ENCODE data around the gene ICA1L.
"Not testable (repeated sequence)": the region's sequence is repeated elsewhere in the genome, so short reads cannot be mapped to it uniquely, and the experiment has no call there.

Gene ICA1L

DNA sequence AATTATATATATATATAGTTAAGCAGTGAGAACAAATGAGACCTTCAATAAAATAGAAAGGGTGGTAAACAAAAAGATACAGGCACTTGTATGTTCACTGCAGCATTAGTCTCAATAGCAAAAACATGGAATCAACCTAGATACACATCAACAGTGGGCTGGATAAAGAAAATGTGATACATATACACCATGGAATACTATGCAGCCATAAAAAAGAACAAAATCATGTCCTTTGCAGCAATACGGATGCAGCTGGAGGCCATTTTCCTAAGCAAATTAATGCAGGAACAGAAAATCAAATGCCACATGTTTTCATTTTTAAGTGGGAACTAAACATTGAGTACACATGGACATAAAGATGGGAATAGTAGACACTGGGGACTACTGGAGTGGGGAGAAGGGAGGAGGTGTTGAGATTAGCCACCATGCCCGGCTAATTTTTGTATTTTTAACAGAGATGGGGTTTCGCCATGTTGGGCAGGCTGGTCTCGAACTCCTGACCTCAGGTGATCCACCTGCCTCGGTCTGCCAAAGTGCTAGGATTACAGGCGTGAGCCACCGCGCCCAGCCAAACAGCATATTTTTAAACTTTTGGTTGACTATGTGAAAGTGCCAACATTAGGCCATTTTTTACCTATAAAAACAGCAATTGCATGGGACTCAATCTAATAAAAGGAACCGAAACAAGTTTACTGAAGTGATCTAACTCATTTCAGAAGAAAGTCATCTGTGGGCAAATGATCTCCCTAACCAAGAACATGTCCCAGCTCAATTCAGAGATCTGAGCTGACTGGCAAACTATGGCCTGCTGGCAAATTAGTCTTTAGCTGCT lies 23.7 kb downstream of the ICA1L start:
- no peak for DNase-seq

DNA sequence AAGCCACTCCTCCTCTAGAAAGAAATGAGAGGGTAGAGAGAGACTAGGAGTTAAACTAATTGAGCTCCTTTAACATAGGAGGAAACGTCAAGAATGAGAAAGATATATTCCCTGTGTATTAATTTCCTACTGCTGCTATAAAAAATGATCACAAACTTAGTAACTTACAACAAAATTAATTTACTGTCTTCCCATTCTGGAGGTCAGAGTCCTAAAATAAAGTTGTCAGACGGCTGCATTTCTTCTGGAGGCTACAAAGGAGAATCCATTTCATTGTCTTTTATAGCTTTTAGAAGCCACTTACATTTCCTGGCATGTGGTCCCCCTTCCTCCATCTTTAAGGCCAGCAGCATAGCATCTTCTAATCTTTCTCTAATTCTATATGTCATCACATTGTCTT lies 26.9 kb downstream of the ICA1L start:
- no peak for DNase-seq

DNA sequence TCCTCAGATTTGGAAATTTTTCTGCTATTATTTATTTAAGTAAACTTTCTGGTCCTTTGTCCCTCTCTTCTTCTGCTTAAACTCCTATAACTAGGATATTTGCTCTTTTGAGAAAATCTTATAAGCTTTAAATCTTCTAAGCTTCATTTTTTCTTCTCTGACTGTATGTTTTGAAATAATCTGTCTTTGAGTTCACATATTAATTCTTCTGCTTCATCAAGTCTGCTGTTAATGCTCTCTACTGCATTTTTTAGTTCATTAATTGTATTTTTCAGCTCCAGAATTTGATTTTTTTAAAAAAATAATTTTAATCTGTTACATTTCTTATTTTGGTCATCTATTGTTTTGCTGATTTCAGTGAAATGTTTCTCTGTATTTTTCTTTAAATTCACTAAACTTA lies 28.9 kb downstream of the ICA1L start:
- no peak for DNase-seq

DNA sequence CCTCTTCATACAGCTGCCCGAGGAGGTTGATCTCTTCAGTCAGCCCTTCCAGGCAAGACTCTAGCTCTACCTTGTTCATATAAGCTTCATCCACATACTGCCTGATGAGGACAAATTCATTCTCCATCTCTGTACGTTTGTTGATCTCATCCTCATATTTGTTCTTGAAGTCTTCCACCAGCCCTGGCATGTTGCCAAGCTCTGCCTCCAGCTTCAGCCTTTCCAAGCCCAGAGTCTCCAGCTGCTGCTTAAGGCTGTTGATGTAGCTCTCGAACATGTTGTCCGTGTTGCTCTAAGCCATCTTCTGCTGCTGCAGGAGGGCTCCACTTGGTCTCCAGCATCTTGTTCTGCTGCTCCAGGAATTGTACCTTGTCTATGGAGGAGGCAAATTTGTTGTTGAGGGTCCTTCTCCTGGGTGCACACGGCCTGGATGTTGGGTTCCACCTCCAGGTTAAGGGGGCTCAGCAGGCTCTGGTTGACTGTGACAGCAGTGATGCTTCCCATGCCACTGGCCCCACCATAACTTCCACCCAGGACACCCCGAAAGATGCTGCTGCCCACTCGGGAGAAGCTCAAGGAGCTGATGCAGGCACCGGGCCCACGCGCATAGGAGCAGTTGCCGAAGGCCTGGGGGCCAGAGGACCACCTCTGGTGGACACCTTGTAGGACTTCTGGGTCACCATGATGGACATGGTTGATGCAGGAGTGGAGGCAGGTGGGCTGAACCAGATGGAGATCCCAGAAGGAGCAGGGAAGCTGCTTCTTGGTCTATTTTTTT lies 30.3 kb downstream of the ICA1L start:
- DNase-seq: no peak

DNA sequence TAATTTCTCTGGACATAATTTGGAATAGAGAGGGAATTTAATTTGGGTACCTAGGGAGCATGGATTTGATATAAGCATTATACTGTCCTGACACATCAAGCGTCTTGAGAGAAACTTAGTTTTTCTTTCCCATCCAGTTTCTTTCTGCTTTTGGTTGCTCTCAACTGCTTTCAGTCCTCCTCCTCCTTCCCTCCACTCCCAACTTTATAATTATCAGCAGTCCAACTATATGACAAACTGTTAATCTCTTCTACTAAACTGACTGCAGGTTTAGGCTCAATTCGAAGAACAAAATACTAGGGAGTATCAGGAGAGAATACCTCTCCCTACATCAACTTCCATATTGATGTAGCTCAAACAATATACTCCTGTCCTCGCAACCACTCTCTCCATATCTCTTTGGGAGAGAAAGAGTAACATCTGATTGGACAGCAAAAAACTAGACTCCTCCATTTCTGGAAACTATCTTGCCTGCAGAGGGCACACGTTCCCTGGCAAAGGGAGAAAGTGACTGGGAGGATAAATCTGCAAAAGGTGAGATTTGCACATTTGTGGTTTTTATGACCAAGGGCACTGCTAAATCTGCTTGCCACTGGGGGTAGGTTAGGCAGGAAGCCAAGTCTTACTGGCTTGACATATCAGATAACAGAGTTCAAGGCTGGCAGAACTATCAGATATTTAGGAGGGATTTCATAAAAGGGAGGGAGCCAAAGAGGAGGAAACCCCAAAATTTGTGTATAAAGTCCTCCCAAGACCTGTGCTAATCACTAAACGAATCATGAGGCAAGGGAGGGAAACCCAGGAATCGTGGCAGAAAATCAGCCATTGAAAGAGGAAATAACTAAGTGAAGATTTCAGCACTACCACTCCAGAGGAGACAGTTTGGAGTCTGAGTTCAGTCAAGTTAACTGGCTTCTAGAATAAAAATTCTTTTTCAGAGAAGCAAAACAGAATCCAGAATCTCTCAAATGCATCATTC lies 40.0 kb downstream of the ICA1L start:
- peak; percentile 33 for DNase-seq

DNA sequence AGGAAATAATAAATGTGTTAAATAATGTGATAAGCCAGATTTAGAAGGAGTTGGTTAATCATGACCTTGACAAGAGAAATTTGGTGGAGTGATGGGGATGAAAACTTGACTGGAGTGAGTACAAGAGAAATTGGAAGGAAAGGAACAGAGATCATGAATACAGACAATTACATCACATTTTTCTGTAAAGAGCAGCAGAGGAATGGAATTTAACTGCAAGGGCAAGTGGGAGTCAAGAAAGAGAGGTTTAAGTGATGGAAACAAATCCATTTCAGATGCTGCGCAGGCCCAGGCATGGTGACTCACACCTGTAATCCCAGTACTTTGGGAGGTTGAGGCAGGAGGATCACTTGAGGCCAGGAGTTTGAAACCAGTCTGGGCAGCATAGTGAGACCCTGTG lies 46.7 kb downstream of the ICA1L start:
- DNase-seq: no peak

DNA sequence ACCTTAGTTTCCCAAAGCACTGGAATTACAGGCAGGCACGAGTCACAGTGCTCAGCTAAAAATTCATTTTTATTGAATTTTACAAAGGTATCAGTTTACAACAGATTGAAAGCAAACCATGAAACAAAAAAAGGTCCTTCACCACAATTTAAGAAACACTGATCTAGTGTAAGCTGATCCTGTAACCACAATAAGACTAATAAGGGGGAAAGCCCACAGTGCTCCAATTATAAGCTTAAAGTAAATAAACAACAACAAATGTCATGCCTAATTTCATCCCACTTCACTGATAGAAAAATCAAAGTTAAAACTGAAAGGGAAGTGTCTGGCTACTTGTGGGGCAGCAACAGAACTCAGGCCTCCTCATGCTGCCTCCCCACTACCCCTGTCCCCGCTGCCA lies 49.2 kb downstream of the ICA1L start:
- peak; percentile 33 for DNase-seq

DNA sequence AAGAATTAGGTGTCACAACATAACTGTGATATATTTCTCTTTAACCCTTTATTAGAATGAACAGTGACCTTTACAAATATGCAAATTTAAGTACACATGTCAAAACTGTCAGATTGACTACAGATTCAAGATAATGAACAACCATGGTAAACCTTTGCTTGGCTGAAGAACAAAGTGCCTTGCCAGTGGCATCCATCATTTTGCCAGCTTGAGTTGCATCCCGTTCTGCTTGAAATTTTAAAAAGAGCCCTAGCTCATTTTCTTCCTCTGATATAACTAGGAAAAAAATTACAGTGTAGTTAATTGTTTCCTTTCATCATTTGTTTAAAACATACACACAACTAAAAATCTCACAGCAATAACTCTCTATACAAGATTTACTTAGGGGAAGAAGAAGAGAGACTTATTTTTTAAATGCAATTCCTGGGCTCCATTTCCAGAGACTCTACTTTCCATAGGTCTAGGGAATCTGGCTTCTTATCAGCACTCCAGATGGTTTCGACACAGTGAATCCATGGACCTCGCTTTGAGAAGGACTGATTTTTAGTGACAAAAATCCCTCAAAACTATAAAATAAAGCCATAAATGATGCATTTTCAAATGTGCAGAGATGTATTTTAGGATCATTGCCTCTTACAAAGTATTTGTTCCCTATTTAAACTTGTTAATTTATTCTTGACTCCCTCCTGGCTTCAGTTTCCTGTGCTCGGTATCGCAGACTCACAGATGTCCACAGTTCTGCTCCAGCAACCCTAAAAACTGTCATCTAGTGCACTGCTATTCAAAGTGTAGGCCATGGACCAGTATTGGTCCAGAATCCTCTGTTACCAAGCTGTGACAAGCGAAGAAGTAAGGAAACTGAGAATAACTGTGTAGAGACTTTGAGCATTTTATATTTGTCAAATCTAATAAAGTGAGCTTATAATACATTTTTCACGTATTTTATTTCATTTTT lies 50.1 kb downstream of the ICA1L start:
- peak; percentile 76 for DNase-seq

DNA sequence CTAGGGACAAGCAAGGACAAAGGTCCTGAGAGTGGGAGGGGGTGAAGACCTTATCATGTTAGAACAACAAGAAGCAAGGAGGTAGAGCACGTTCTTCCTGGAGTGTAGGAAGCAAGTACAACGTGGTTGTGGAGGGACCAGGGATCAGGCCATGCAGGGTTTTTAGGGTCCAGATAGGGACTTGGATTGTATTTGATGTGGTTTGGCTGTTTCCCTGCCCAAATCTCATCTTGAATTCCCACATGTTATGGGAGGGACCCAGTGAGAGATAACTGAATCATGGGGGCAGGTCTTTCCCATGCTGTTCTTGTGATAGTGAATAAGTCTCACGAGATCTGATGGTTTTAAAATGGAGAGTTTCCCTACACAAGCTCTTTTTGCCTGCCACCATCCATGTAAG lies 53.2 kb downstream of the ICA1L start:
- DNase-seq: no peak

DNA sequence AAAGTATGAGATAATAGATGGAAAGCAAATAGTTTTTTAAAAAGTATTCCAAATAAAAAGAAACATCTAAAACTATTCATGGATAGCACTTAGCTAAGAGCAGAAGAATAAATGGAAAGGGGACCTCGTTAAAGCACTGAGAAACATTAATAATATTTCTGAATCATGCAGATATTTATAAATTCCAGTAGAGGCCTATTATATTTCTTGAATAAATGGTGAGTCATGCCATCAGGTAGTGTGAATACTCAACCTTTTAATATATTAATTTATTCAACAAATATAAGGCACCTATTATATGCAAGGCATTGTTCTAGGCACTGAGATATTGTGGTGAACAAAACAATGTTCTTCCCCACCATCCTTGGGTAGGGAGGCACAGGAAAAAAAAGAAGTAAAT lies 53.8 kb downstream of the ICA1L start:
- DNase-seq: no peak

DNA sequence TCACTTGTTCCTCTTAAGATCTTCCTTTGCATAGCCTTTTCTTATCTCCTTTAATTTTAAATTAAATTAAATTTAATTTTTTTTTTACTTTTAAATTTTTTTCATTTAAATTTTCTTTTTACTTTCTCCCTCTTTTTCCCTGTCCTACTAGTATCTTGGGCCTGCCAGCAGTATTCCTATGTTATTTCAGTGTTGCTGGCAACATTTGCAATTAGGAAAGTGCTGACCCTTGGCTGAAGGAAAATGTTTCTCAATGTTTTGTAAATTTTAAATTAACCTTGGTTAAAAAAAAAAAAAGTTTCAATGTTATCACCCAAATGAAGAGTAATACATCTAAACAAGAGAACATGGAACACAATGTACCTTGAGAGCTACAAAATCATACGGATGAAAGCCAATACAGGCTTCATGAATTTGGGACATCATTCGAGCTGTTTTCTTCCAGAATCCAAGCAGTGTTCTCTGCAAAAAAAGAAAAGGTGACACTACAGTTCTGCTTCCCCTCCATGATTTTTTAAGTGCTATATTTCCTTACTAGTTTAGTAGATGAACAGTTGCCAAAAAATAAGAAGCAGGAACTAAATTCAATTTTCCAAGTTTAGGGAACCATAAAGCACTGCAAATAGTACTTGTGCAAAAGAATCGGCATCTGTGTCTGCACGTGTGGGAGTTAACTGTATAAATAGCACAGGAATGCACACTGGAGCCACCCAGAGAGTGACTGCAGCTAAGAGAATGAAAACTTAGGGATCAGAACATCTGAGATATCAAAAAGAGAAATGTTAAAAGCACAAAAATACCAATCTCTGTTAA lies 55.8 kb downstream of the ICA1L start:
- DNase-seq: no peak

DNA sequence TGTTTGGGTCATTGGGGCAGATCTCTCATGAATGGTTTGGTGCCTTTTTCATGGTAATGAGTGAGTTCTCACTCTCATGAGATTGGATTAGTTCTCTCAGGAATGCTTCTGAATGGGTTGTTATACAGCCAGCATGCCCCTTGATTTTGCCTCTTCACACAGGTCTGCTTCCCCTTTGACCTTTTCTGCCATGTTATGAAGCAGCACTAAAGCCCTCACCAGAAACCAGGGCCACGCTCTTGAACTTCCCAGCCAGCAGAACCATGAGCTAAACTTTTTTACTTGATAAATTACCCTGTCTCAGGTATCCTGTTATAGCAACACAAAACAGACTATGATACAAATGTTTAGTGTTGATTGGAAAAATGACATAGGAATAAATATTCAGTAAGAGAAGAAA lies 57.3 kb downstream of the ICA1L start:
- DNase-seq: no peak

DNA sequence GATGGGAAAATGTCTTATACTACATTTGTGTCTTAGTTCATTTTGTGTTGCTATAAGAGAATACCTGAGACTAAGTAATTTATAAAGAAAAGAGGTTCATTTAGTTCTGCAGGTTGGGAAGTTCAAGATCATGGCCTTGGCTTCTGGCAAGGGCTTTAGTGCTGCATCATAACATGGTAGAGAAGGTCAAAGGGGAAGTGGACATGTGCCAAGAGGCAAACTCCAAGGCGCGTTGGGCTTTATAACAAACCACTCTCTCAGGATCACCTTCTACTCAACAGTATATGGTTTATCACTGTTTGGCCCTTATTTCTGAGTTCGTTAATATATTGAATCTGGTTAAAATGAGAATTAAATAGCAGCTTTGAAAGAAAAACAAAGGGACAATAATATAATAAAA lies 58.2 kb downstream of the ICA1L start:
- no peak for DNase-seq

DNA sequence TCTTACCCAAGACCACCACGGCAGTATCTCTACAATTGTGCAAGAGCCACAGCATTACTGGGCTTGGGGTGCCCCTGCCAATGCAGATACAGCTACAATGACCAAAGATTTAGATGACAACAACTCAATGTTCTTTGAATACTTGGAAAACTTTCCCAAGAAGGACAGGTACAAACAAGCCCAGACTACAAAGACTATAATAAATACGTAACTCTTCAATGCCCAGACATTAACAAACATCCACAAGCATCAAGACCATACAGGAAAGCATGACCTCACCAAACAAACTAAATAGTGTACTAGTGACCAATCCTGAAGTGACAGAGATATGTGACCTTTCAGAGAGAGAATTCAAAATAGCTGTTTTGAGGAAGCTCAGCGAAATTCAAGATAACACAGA lies 62.8 kb downstream of the ICA1L start:
- DNase-seq: no peak

DNA sequence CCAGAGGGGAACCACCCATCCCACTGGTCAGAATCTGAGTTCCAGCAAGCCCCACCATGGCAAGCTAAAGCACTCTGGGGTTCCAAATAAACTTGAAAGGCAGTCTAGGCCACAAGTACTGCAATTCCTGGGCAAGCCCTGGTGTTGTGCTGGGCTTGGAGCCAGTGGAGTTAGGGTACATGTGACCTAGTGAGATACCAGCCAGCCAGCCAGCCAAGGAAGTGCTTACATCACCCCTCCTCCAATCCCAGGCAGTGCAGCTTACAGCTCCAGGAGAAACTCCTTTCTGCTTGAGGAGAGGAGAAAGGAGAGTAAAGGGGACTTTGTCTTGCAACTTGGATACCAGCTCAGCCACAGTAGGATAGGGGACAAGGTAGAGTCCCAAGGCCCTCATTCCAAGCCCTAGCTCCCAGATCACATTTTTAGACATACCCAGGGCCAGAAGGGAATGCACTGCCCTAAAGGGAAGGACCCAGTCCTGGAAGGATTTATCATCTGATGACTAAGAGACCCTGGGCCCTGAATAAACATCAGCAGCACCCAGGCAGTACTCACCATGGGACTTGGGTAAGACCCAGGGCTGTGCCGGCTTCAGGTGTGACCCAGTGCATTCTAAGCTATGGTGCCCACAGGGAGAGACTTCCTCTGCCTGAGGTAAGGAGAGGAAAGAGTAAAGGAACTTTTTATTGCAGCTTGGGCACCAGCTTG lies 64.0 kb downstream of the ICA1L start:
- peak; percentile 27 for DNase-seq

DNA sequence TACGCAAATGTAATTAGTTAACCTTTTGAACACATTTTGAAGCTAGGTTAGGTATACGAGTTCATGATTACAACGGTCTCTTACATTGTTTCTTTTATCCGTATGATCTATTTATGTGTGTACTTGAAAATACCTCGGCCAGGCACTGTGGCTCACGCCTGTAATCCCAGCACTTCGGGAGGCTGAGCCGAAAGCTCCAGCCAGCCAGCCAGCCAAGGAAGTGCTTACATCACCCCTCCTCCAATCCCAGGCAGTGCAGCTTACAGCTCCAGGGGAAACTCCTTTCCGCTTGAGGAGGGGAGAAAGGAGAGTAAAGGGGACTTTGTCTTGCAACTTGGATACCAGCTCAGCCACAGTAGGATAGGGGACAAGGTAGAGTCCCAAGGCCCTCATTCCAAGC lies 65.7 kb downstream of the ICA1L start:
- DNase-seq: not testable (repeated sequence)

DNA sequence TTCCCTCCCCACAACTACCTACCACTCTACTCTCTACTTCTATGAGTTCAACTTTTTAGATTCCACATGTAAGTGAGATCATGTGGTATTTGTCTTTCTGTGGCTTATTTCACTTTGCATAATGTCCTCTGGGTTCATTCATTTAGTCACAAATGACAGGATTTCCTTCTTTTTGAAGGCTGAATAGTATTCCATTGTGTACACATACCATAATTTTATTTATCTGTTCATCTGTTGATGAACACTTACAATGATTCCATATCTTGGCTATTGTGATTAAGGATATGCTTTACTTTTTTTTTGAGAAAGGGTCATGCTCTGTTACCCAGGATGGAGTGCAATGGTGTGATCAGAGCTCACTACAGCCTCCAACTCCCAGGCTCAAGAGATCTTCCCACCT lies 73.6 kb downstream of the ICA1L start:
- DNase-seq: no peak

DNA sequence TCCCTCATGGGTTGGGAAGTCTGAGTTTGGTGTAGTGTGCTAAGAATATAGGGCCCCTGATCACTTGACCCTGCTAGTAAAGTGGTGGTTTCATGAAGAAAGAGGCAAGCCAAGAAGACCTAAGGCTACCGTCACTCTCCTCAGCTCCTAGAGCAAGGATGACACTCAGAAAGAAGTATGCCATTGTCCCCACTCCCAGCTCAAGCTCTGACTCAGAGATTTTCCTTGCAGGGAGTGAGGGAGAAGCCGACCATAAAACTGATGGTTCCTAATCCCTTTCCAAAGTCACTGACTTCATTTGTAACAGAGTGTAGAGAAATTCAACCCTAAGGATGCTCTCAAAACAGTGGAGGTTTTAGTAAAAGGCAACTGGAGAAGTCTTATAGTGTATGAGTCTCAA lies 80.9 kb downstream of the ICA1L start:
- DNase-seq: no peak

DNA sequence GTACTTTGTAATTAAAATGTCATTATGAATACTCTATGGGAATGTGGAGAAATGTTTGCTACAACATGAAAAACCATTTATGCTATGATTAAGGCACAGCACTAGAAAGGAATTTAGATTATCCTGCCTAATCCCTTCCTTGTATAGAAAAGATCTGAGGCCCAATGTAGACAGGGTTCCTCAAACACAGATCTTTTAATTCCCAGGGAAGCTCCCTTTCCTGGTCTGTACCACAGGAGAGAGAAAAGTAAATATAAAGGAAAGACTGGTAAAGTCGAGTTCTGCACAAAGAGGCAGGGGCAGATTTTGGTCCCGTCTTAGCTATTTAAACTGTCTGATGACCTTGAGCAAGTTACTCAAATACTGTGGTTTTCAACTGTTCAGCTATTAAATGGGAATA lies 84.7 kb downstream of the ICA1L start:
- DNase-seq: no peak

DNA sequence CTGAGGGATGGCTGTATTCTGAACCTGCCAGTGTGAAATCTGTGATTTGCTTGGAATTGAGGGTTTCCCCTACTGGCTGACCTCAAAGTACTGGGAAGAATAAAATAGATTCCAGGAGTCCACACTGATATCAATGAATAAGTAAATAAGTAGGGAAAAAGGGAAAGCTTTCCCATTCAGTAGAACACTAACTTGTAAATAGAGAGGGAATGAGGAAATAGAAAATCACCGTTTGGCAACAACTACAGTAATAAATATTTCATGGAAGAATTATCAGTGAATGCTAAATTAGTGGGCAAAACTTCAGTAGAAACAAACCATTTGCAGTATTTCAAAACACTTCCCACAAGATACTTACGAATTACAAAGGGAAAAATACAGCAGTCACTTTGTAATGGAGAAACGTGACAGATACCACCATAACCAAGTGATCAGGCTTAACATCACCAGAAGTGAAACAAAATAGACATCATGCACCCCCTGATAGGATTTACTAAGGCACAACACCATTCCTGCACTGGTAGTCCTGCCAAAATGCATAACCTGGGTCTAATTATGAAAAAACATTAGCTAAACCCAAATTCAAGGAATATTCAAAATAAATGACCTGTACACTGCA lies 88.5 kb downstream of the ICA1L start:
- DNase-seq: no peak
